Caco-2 (cell line): ENCODE measurements around the gene DOK3. TPM values are rescaled to one million over a fixed set of nuclear protein-coding genes. Genes with fewer than 3 reads are reported as not detected.

ENCODE experiments used
- BruUV-seq: library from RNA; stranded (reverse); fragments of 400-500 nt; replicated peaks from 2 replicates; lab custom pipeline; 2021; lab: Mats Ljungman, UMichigan
- CTCF ChIA-PET: fragments of 300-600 bp; sonication (Branson Sonifier 250); formaldehyde crosslinking; loops from one replicate; lab custom pipeline; 2022; ENCODE audit warnings: antibody characterized with exemption; lab: Charles Lee
- POLR2A ChIA-PET: fragments of 300-600 bp; sonication (Branson Sonifier 250); formaldehyde crosslinking; loops from one replicate; lab custom pipeline; 2022; ENCODE audit warnings: antibody characterized with exemption; lab: Charles Lee
- DNase-seq, 2 experiments: peaks; one replicate each; pipeline versions ENCODE4 v3.0.0 to v3.0.0-alpha.2; 2020 to 2022
- H3K27me3 ChIP-seq: replicated peaks from 2 replicates; pipeline ENCODE4 v1.6.0; 2011; ENCODE audit warnings: low read length; ENCODE audit not compliant: control insufficient read depth, insufficient read depth
- H3K36me3 ChIP-seq: 2 replicates; pipeline ENCODE4 v1.5.1; 2011; ENCODE audit warnings: low read length; ENCODE audit not compliant: control insufficient read depth, insufficient read depth
- H3K4me1 ChIP-seq: fragments of 250-450 bp; sonication (Bioruptor Pico); 2 replicates; pipeline ENCODE4 v1.5.1; 2020; ENCODE audit warnings: mild to moderate bottlenecking
- H3K4me3 ChIP-seq: 2 replicates; pipeline ENCODE4 v1.5.1; 2011; ENCODE audit warnings: low read depth, mild to moderate bottlenecking, control low read depth, low read length
- H3K9me3 ChIP-seq: fragments of 250-450 bp; sonication (Bioruptor Pico); 2 replicates; pipeline ENCODE4 v1.5.1; 2020; ENCODE audit warnings: mild to moderate bottlenecking, moderate library complexity
- H3K27ac Mint-ChIP-seq: one replicate; pipeline ENCODE4 v1.8.0; 2022; ENCODE audit warnings: mixed read lengths; ENCODE audit not compliant: unreplicated experiment
- H3K27me3 Mint-ChIP-seq: one replicate; pipeline ENCODE4 v1.8.0; 2022; ENCODE audit warnings: mixed read lengths; ENCODE audit not compliant: insufficient read depth, unreplicated experiment
- H3K36me3 Mint-ChIP-seq: one replicate; pipeline ENCODE4 v1.8.0; 2022; ENCODE audit warnings: mild to moderate bottlenecking, mixed read lengths; ENCODE audit not compliant: insufficient read depth, unreplicated experiment
- H3K4me1 Mint-ChIP-seq: one replicate; pipeline ENCODE4 v1.8.0; 2022; ENCODE audit warnings: low read depth, mixed read lengths; ENCODE audit not compliant: unreplicated experiment
- H3K4me3 Mint-ChIP-seq: one replicate; pipeline ENCODE4 v1.8.0; 2022; ENCODE audit warnings: mild to moderate bottlenecking, moderate library complexity, mixed read lengths; ENCODE audit not compliant: unreplicated experiment
- H3K9me3 Mint-ChIP-seq: one replicate; pipeline ENCODE4 v1.8.0; 2022; ENCODE audit warnings: mixed read lengths; ENCODE audit not compliant: unreplicated experiment
- intact Hi-C: fragments of 100-400 bp; cut with micrococcal nuclease; formaldehyde crosslinking; loops from one replicate; pipeline ENCODE4 v1.10.0; 2022; ENCODE audit not compliant: unreplicated experiment
- total RNA-seq: library from RNA; stranded (reverse); gene quantifications from 2 replicates; pipeline ENCODE4 v1.2.3, GENCODE V29; 2022
- TF ChIP-seq, protein P1 (sequence below), 2 experiments: fragments of 200-600 bp in 1 of 2; IDR thresholded peaks; 1 replicate in 1 of 2; 2 replicates in 1 of 2; pipeline versions ENCODE4 v1.5.1 to v1.8.0; 2011 to 2022; ENCODE audit warnings: antibody characterized with exemption in 1 of 2, control low read depth in 1 of 2, inconsistent platforms in 1 of 2, low read depth in 1 of 2, low read length in 1 of 2, mild to moderate bottlenecking in 1 of 2, moderate library complexity in 1 of 2; ENCODE audit not compliant: insufficient read depth in 1 of 2, severe bottlenecking in 1 of 2, unreplicated experiment in 1 of 2

The DOK3 gene
- total RNA-seq, 1 experiment from 2014 or later = 7.9 TPM

DNA sequence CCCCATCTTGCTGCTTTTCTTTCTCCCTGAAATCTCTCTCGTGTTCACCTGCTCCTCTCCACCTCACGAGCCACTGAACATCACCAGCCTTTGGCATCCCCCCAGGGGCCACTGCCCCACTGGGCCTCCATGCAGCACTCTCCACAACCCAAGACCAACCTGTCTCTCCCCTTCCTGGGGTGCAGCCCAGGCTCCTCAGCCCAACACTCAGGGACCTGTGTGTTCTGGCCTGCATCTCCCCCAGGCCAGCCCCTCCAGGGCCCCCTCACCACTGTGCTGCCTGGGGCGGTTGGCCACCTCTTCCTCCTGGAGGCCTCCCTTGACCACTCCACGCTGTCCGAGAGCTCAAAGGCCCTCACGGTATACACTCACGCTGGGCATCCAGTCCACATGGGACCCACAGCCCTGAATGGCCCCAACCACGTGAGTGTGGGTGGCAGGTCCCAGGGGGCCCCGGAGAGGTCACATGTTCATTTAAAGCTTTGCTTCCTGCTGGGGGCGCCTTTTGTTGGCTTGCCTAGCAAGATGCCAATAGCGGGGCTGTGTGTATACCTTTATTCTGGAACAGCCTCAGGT, 453 bp upstream of the DOK3 start:
- Mint-ChIP-seq H3K27me3 (no peaks in the 10 kb centered on the region), H3K4me1 (peaks cover 6% of the 10 kb centered on the region), H3K36me3 (peaks cover 45% of the 10 kb centered on the region), H3K9me3 (no peaks in the 10 kb centered on the region), H3K27ac (peak overlapping the region; percentile 17), H3K4me3 (no peak overlapping the region)
- peaks cover 13% of the 10 kb centered on the region for H3K36me3 ChIP-seq
- BruUV-seq = no TSS peak
- no peaks in the 10 kb centered on the region for H3K27me3 ChIP-seq
- no peaks in the 10 kb centered on the region for H3K4me1 ChIP-seq
- TF ChIP-seq, protein P1, sequence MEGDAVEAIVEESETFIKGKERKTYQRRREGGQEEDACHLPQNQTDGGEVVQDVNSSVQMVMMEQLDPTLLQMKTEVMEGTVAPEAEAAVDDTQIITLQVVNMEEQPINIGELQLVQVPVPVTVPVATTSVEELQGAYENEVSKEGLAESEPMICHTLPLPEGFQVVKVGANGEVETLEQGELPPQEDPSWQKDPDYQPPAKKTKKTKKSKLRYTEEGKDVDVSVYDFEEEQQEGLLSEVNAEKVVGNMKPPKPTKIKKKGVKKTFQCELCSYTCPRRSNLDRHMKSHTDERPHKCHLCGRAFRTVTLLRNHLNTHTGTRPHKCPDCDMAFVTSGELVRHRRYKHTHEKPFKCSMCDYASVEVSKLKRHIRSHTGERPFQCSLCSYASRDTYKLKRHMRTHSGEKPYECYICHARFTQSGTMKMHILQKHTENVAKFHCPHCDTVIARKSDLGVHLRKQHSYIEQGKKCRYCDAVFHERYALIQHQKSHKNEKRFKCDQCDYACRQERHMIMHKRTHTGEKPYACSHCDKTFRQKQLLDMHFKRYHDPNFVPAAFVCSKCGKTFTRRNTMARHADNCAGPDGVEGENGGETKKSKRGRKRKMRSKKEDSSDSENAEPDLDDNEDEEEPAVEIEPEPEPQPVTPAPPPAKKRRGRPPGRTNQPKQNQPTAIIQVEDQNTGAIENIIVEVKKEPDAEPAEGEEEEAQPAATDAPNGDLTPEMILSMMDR (IDR thresholded peaks at IDR 0.05; ENCODE audit: insufficient read depth in 1 of 2, low read depth in 1 of 2, low read length in 1 of 2, severe bottlenecking in 1 of 2, unreplicated experiment in 1 of 2) = no peak
- DNase-seq = no peak
- ChIA-PET POLR2A (no interaction called here), CTCF (interaction anchor here (0.6 kb wide), 1 partner anchor 15 kb away, joined by 3 read pairs; no protein-coding TSS in a partner anchor)
- no peak overlapping the region for H3K4me3 ChIP-seq
- H3K9me3 ChIP-seq = no peaks in the 10 kb centered on the region
- intact Hi-C loops = no loop called here

DNA sequence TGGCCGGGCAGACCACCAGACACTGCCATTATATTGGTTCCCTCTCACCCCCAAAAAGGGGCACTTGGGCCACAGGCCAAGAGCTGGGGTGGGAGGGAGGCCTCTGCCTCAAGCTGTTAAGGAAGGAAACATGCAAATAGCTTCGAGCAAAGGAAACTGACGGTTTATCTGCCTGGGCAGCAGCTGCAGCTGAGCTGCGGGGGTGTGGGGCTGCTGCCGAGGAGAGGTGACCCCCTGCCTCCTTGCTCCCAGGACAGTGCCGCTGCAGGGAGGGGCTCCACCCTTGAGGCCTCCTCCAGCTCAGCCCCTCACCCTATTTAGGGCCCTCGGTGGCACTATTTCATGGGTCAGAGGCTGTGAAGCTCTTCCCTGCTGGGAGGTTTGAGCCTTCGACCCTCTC, 789 bp downstream of the DOK3 start:
- ChIA-PET CTCF (interaction anchor here (0.6 kb wide), 1 partner anchor 13 kb away, joined by 3 read pairs; no protein-coding TSS in a partner anchor), POLR2A (interaction anchor here (0.6 kb wide), 1 partner anchor 1808 kb away, joined by 3 read pairs; no protein-coding TSS in a partner anchor)
- H3K4me3 Mint-ChIP-seq = no peak overlapping the region
- BruUV-seq = no TSS peak
- H3K27ac Mint-ChIP-seq = no peak overlapping the region
- H3K36me3 ChIP-seq = peaks cover 5% of the 10 kb centered on the region
- TF ChIP-seq, protein P1 (IDR thresholded peaks at IDR 0.05; ENCODE audit: insufficient read depth in 1 of 2, low read depth in 1 of 2, low read length in 1 of 2, severe bottlenecking in 1 of 2, unreplicated experiment in 1 of 2) = no peak
- no peaks in the 10 kb centered on the region for H3K27me3 ChIP-seq
- H3K4me3 ChIP-seq = no peak overlapping the region
- no peaks in the 10 kb centered on the region for H3K27me3 Mint-ChIP-seq
- H3K4me1 Mint-ChIP-seq = peaks cover 6% of the 10 kb centered on the region
- no peaks in the 10 kb centered on the region for H3K9me3 ChIP-seq
- H3K9me3 Mint-ChIP-seq = no peaks in the 10 kb centered on the region
- intact Hi-C loops = no loop called here
- H3K36me3 Mint-ChIP-seq = peaks cover 36% of the 10 kb centered on the region
- no peak for DNase-seq
- no peaks in the 10 kb centered on the region for H3K4me1 ChIP-seq

DNA sequence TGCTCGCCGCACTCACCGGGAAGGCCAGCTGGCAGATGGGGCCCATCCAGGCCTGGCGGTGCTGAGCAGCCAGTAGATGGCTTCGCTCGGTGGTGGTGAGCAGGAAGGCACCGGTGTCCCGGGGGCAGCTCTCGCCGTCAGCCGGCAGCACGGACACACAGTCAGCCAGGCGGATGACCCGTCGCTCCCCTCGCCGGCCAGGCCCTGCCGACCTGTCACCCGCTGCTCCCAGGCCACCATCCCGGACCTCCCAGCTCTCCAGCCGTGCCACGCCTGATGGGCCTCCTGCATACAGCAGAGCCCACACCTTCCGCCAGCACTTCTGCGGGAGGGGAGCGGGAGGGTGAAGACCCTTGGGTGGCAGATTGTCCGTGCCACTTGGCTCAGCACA, 1.4 kb downstream of the DOK3 start:
- H3K4me1 ChIP-seq = no peaks in the 10 kb centered on the region
- ChIA-PET POLR2A (interaction anchor here (0.5 kb wide), 1 partner anchor 11 kb away, joined by 6 read pairs; the partner anchor contains the start of gene PDLIM7), CTCF (interaction anchor here (1.3 kb wide), 1 partner anchor 11 kb away, joined by 4 read pairs; the partner anchor contains the start of gene PDLIM7)
- Mint-ChIP-seq H3K4me1 (peaks cover 6% of the 10 kb centered on the region), H3K27ac (no peak overlapping the region), H3K36me3 (peaks cover 29% of the 10 kb centered on the region), H3K27me3 (no peaks in the 10 kb centered on the region), H3K9me3 (no peaks in the 10 kb centered on the region), H3K4me3 (no peak overlapping the region)
- no peak for DNase-seq
- H3K27me3 ChIP-seq = no peaks in the 10 kb centered on the region
- intact Hi-C loops = no loop called here
- H3K9me3 ChIP-seq = no peaks in the 10 kb centered on the region
- TF ChIP-seq, protein P1 (IDR thresholded peaks at IDR 0.05; ENCODE audit: insufficient read depth in 1 of 2, low read depth in 1 of 2, low read length in 1 of 2, severe bottlenecking in 1 of 2, unreplicated experiment in 1 of 2) = no peak
- no peak overlapping the region for H3K4me3 ChIP-seq
- no TSS peak for BruUV-seq
- H3K36me3 ChIP-seq = peaks cover 5% of the 10 kb centered on the region
